ENCODE measurements around the gene OGDHL. TPM values are rescaled to one million over a fixed set of nuclear protein-coding genes. Genes with fewer than 3 reads are reported as not detected.

Gene OGDHL
- total RNA-seq, 6 experiments from 2014 or later: 60.4 to 98.5 (median 76.8) TPM

DNA sequence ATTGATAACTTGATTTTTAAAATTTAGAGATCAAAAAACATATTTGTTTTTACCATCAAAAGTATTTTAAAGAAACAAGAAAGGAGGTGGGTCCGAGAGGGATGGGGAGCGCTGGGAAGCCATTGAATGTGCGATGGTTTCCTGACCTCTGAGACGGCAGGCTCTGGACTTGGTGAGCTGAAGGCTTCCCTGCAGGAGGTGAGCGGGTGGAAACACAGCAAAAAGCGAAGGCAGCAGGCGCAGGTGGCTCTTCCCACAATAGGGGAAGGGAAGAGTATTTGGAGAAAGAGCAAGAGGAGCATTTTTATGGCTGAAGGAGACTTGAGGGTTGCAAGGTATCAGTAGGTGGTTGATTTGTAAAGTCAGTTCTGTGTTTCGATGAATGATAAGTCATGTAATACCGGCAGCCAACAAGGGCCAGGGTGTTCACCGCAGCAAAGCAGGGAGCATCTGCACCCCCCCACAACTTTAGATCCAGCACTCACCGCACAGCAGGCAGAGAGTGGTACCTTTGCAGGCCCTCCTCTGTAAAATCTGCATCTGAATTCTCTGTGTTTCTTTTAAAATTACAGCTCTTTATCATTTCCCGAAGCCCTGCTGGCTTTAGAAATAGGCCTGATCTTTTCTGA is 72.1 kb downstream of the OGDHL start:
- Histone ChIP-seq H3K4me1 (no peaks in the 10 kb centered on the region), H3K4me3 (no peak overlapping the region), H3K27ac (no peak overlapping the region), H3K36me3 (no peaks in the 10 kb centered on the region), H3K27me3 (no peaks in the 10 kb centered on the region), H3K9me3 (no peaks in the 10 kb centered on the region)
- WGBS (ENCODE audit: insufficient coverage, low coverage, low lambda C conversion rate, missing lambda C conversion rate): 18% methylated on average over 12 of the region's 12 CpGs
- ATAC-seq: no peak
- intact Hi-C loops (cut with DNase I): no loop called here
- DNase-seq: no peak
- TF ChIP-seq POLR2A (IDR thresholded peaks at IDR 0.05): no peak
- TF ChIP-seq, protein P1, sequence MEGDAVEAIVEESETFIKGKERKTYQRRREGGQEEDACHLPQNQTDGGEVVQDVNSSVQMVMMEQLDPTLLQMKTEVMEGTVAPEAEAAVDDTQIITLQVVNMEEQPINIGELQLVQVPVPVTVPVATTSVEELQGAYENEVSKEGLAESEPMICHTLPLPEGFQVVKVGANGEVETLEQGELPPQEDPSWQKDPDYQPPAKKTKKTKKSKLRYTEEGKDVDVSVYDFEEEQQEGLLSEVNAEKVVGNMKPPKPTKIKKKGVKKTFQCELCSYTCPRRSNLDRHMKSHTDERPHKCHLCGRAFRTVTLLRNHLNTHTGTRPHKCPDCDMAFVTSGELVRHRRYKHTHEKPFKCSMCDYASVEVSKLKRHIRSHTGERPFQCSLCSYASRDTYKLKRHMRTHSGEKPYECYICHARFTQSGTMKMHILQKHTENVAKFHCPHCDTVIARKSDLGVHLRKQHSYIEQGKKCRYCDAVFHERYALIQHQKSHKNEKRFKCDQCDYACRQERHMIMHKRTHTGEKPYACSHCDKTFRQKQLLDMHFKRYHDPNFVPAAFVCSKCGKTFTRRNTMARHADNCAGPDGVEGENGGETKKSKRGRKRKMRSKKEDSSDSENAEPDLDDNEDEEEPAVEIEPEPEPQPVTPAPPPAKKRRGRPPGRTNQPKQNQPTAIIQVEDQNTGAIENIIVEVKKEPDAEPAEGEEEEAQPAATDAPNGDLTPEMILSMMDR (IDR thresholded peaks at IDR 0.05): no peak

DNA sequence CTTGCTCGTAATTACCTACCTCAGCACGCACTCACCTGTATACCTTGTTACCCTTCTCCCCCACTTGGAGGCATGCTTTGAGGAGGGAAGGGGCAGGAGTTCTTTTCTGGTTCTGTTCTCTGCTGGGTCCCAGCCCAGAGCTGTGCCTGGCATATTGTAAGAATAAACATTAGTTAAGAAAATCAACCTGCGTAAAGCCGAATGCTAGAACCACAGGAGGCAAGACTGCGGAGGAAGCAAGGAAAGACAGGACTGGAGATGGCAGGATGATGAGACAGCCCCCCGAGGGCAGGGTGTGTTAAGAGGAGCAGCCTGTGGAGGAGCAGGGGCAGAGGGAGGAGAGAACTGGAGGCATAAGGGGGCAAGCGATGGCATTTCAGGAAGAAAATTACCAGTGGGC is 73.2 kb downstream of the OGDHL start:
- H3K27me3 ChIP-seq: no peaks in the 10 kb centered on the region
- WGBS (ENCODE audit: insufficient coverage, low coverage, low lambda C conversion rate, missing lambda C conversion rate): 18% methylated on average over 7 of the region's 7 CpGs
- no peaks in the 10 kb centered on the region for H3K4me1 ChIP-seq
- TF ChIP-seq, protein P1 (IDR thresholded peaks at IDR 0.05): no peak
- no peak for TF ChIP-seq POLR2A (IDR thresholded peaks at IDR 0.05)
- H3K36me3 ChIP-seq: no peaks in the 10 kb centered on the region
- no peak overlapping the region for H3K4me3 ChIP-seq
- ATAC-seq: no peak
- H3K27ac ChIP-seq: no peak overlapping the region
- no peak for DNase-seq
- intact Hi-C loops (cut with DNase I): no loop called here
- no peaks in the 10 kb centered on the region for H3K9me3 ChIP-seq

DNA sequence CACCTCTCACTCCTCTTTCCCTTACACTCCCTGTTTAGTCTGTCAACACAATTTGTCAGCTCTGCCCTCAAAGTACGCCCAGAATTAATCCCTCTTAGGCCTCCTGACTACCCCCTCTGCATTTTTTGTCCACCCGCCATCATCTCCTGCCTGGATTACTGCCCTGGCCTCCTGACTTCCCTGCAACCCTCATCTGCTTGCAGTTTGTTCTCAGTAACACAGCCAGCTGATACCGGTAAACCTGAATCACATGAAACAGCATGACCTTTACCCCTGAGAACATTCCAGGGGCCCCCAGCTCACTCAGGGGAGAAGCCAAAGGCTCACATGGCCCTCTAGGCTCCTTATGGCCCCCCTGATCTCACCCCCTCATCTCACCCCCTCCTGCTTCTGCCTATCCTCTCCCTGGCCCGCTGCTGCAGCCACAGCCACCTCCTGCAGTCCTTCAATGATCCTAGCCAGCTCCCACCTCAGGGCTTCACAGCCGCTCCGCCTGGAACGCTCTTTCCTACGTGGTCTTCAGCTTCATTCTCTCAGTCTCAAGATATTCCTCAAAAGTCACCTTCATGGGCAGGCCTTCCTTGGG is 73.8 kb downstream of the OGDHL start:
- no peaks in the 10 kb centered on the region for H3K9me3 ChIP-seq
- 15% methylated on average over 8 of the region's 8 CpGs for WGBS (ENCODE audit: insufficient coverage, low coverage, low lambda C conversion rate, missing lambda C conversion rate)
- TF ChIP-seq POLR2A (IDR thresholded peaks at IDR 0.05): no peak
- TF ChIP-seq, protein P1 (IDR thresholded peaks at IDR 0.05): no peak
- intact Hi-C loops (cut with DNase I): no loop called here
- H3K27ac ChIP-seq: no peak overlapping the region
- no peaks in the 10 kb centered on the region for H3K36me3 ChIP-seq
- no peak for DNase-seq
- H3K4me1 ChIP-seq: no peaks in the 10 kb centered on the region
- no peak for ATAC-seq
- no peaks in the 10 kb centered on the region for H3K27me3 ChIP-seq
- no peak overlapping the region for H3K4me3 ChIP-seq

DNA sequence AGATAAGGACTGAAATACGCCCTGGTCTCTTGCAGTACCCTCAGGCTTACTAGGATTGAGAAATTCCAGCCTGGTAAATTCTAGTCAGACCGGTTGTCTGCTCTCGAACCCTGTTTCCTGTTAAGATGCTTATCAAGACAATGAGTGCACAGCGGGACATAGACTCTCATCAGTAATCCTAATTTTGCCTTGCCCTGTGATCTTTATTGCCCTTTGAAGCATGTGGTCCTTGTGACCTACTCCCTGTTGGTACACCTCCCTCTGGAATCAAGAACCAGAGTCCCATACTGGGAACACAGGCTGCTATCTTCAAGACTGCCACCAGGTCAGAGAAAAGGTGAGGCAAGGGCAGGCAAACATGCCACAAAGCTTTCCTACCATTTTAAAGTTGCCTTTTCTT is 75.5 kb downstream of the OGDHL start:
- DNase-seq (no peak), ATAC-seq (no peak)
- Histone ChIP-seq H3K36me3 (no peaks in the 10 kb centered on the region), H3K9me3 (no peaks in the 10 kb centered on the region), H3K27ac (no peak overlapping the region), H3K27me3 (no peaks in the 10 kb centered on the region), H3K4me1 (no peaks in the 10 kb centered on the region), H3K4me3 (no peak overlapping the region)
- intact Hi-C loops (cut with DNase I): no loop called here
- TF ChIP-seq, protein P1 (IDR thresholded peaks at IDR 0.05): no peak
- TF ChIP-seq POLR2A (IDR thresholded peaks at IDR 0.05): no peak
- WGBS (ENCODE audit: insufficient coverage, low coverage, low lambda C conversion rate, missing lambda C conversion rate): 56% methylated on average over 1 of the region's 4 CpGs

Other genes starting within 250 kb of the OGDHL start
- gene ERCC6, start 223.2 kb downstream of the OGDHL start, total RNA-seq: 10 to 100 TPM in 4 of 6 experiments, 1 to 10 TPM in 2; 7.3 to 16.8 (median 10.6) TPM
- gene SLC18A3, start 152.0 kb downstream of the OGDHL start, total RNA-seq: not detected
- gene CHAT, start 148.3 kb downstream of the OGDHL start, total RNA-seq: not detected
- not detected for gene C10orf53, start 82.7 kb downstream of the OGDHL start, total RNA-seq
- 10 to 100 TPM in 3 of 6 experiments, 1 to 10 TPM in 3; 9.4 to 14.1 (median 10.0) TPM for gene PARG, start 179.7 kb upstream of the OGDHL start, total RNA-seq
- gene TIMM23B, start 179.7 kb upstream of the OGDHL start, total RNA-seq: 10 to 100 TPM in 2 of 6 experiments, 1 to 10 TPM in 4; 5.5 to 11.2 (median 9.7) TPM
- 1 to 10 TPM; 4.4 to 8.8 (median 6.3) TPM for gene AGAP6, start 226.1 kb upstream of the OGDHL start, total RNA-seq